Measurements from ENCODE around the gene PDE10A.
"Not testable (repeated sequence)": the region's sequence is repeated elsewhere in the genome, so short reads cannot be mapped to it uniquely, and the experiment has no call there.

PDE10A gene

GRCh38 chr6:165551828-165552227, 111.2 kb downstream of the PDE10A start:
- no peak for DNase-seq (ENCODE audit: low spot score)

DNA sequence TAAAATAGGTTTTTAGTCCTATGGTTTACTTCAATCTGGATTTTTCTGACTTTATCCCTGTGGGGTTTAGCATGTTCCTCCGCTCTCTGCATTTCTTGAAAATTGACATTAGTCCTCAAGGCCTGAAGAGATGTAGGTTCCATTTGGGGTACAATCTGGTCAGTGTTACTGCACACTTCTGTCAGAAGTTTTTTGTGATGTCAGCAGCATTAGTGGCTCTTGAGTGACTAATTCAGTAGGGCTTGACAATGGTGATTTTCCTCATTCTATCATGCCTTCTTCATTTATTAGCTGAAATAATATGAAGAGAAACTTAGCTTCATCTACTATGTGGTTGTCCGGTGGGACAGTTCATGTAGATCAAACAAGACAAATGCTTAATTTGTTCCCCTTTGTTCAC, 114.6 kb downstream of the PDE10A start:
- DNase-seq (ENCODE audit: low spot score): no peak

- DNase-seq (ENCODE audit: low spot score): no peak
Observed at GRCh38 chr6:165545806-165546205, 117.2 kb downstream of the PDE10A start.

DNA sequence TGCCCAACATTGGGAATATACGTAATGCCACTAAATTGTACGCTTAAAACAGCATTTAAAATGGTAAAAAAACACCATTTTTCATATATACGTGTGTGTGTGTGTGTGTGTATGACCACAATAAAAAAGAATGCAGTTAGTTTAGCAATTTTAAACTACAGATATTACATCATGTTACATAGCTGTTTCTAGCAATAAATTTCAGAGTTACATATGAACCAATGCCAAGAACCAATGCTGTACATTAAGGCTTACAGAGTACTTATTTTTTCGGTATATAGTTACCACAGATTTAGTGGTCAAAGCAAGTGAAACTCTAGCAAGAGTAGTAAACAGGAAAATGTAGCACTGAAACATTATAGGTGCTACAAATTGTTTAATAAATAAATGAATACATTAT, 119.3 kb downstream of the PDE10A start:
- no peak for DNase-seq (ENCODE audit: low spot score)

- no peak for DNase-seq (ENCODE audit: low spot score)
Observed at GRCh38 chr6:165536911-165537310, 126.1 kb downstream of the PDE10A start.

GRCh38 chr6:165519316-165519715, 143.7 kb downstream of the PDE10A start:
- DNase-seq (ENCODE audit: low spot score): no peak

- no peak for DNase-seq (ENCODE audit: low spot score)
Observed at GRCh38 chr6:165515963-165516624, 146.9 kb downstream of the PDE10A start.

GRCh38 chr6:165514621-165515020, 148.4 kb downstream of the PDE10A start:
- no peak for DNase-seq (ENCODE audit: low spot score)

GRCh38 chr6:165511807-165512206, 151.2 kb downstream of the PDE10A start:
- DNase-seq (ENCODE audit: low spot score): no peak

DNA sequence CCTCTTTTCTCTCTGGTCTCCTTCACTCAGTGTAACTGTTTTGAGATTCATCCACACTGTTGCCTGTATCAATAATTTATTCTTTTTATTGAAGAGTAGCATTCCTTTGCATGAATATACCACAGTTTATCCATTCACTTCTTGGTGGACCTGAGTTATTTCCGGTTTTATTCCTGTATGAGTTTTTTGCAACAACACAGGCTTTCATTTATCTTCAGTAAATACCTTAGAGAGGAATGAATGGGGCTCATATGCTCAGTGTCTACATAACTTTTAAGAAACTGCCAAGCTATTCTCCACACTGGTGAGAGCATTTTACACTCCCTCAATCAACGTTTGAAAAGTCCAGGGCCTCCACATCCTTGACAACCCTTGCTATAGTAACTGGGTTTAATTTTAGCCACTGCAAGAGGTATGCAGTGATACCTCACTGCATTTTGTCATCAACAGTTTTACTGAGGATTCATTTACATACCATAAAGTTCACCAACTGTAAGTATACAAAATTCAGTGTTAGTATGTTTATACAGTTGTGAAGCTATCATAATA, 154.6 kb downstream of the PDE10A start:
- DNase-seq (ENCODE audit: low spot score): no peak

- no peak for DNase-seq (ENCODE audit: low spot score)
Observed at GRCh38 chr6:165506657-165507056, 156.4 kb downstream of the PDE10A start.

DNA sequence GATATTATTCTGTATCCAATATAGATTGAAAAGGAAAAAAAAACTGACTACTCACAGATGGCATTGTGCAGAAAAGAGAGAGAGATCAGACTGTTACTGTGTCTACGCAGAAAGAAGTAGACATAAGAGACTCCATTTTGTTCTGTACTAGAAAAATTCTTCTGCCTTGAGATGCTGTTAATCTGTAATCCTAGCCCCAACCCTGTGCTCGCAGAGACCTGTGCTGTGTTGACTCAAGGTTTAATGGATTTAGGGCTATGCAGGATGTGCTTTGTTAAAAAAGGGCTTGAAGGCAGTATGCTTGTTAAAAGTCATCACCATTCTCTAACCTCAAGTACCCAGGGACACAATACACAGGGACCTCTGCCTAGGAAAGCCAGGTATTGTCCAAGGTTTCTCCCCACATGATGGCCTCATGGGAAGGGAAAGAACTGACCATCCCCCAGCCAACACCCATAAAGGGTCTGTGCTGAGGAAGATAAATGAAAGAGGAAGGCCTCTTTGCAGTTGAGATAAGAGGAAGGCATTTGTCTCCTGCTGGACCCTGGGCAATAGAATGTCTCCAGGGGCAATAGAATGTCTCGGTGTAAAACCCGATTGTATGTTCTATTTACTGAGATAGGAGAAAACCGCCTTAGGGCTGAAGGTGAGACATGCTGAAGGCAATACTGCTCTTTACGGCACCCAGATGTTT, 162.7 kb downstream of the PDE10A start:
- DNase-seq (ENCODE audit: low spot score): not testable (repeated sequence)

- DNase-seq (ENCODE audit: low spot score): no peak
Observed at GRCh38 chr6:165497472-165497871, 165.6 kb downstream of the PDE10A start.

DNA sequence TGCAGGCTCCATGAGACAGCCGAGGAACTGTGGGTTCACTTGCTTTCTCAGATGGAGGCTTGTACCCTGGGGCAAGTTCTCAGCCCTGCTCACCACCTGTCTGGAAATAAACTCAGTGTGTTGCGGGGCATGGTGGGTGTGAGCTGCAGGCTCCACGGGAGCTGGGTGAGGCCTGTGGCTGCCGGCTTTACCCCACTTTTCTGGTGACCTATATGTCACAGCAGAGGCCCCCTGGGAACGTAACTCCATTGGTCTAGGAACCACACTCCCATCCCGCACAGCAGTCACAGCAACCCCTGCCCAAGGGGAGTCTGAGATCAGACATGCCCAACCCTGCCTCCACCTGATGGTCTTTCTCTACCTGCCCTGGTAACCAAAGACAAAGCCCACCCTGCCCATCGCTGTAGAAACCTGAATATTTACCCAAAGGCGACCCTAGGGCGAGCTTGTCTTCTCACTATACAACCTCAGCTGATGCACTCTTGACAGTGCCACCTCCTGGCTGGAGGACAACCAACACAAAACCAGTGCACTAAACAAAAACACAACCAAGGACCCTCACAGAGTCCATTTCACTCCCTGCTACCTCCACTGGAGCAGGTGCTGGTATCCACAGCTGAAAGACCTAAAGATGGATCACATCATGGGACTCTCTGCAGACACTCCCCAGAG, 174.3 kb downstream of the PDE10A start:
- no peak for DNase-seq (ENCODE audit: low spot score)

DNA sequence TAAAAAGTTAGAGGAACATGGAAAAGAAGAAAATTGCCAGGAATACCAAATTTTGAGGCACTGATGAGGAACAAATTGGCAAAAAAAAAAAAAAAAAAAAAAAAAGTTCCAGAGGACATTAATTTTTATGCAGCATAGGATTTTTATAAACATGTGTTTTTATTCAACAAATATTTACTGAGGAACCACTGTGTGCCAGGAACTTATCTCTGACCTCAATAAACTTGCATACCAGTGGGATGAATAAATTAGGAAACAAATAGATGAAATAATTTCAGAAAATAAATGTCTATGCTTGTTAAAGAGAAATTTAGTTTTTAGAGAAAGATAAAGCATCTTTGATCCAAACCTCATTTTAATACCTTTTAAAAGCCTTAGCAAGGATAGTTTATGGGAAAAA, 175.1 kb downstream of the PDE10A start:
- DNase-seq (ENCODE audit: low spot score): no peak

DNA sequence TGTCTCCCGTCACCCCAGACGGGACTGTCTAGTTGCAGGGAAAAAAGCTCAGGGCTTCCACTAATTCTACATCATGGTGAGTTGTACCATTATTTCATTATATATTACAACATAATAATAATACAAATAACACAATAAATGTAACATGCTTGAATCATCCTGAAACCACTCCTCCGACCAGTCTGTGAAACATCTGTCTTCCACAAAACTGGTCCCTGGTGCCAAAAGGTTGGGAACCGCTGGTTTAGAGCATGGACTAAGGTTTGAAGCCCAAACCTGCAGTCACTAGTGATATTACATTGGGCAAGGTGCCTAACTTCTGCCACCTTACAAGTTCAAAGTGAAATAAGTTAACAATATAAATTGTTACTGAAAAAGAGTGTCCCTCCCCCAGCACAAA, 175.7 kb downstream of the PDE10A start:
- DNase-seq (ENCODE audit: low spot score): no peak

DNA sequence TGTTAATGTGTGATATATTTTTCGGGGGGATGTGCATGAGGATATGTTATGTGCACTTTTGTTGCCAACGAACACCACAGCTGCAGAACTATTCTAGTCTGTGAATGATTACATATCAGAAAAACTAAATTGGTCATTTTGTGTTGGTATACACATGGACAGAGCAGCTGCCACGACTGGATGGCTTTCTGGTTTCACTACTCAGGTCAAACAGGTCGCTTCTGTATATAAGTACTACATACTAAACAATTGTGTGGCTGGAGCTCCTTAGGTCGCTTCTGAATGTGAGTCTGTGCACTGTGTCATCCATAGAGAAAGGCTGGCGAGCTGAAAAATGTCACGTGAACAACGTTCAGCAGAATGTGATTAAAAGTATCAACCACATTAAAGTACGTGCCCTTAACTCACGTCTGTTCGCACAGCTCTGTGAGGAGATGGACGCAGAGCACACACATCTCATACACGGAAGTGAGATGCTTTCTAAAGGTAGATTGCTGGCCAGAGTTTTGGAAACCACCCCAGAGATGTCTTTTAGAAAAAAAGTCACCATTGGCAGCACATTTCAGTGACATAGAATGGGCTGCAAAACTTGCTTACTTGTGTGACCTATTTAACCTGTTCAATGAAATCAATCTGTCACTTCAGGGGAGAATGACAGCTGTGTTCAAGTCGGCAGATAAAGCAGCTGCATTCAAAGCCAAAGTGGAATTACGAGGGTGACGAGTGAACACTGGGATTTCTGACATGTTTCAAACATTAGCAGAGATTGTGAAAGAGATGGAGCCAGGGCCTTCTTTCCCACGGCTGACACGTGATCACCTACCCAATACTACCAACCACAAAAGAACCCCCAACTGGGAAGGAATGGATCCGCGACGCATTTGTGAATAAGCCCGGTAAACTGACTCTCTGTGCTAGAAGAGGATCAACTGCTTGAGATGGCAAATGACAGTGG, 176.6 kb downstream of the PDE10A start:
- no peak for DNase-seq (ENCODE audit: low spot score)

GRCh38 chr6:165484178-165484889, 178.7 kb downstream of the PDE10A start:
- no peak for DNase-seq (ENCODE audit: low spot score)

- no peak for DNase-seq (ENCODE audit: low spot score)
Observed at GRCh38 chr6:165481921-165482320, 181.1 kb downstream of the PDE10A start.

DNA sequence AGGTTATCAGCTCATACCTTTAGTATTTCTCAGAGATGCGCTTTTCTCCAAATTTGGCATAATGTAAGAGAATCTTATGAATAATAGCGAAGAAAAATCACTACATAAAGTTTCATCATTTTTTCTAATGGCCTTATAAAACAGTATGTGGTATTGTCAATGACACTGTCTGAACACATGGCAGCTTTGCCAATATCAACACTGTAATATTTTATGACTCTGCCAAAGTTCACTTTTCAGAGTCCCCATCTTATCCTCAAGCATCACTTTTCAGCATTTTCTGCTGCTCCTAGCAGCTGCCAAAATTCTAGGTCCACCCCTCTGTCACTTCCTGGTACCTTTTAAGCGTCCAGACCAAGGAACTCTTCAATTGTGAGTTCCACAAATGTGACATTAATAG, 182.1 kb downstream of the PDE10A start:
- DNase-seq (ENCODE audit: low spot score): no peak

DNA sequence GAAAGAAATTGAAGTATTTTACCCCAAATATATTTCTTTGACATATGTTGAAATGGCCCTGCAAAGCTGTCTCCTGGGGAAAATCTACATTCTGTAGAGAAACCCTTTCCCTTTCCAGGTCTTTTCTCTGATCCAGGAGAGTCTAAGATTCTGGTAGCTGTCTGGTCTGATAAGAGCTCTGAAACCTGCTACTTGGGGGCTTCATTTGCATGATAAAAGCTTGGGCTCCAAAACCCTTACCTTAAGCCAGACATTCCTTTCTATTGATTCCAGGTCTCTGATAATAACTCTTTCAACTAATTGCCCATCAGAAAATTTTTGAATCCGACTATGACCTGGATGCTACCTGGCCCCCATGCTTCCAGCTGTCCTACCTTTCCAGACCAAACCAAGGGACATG, 184.5 kb downstream of the PDE10A start:
- DNase-seq (ENCODE audit: low spot score): no peak

Data from putamen (tissue), 1 donor.